ENCODE data around the gene TAB2. TPM values are rescaled to one million over a fixed set of nuclear protein-coding genes. Genes with fewer than 3 reads are reported as not detected.

The TAB2 gene
- total RNA-seq, 1 experiment from 2014 or later = 55.6 TPM

DNA sequence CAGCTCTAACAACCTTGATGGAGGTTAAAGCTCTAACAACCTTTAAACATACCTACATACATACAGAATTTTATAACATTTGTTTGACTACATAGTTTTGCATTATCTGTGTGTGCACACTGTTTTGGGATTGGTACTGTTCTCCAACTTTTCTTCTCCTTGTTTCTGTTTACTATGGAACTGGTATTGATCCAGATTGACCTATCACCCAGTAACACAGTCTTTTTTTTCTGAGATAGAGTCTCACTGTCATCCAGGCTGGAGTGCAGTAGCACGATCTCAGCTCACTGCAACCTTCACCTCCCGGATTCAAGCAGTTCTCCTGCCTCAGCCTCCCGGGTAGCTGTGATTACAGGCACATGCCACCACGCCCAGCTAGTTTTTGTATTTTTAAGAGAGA, 65.9 kb downstream of the TAB2 start (continued):
- TF ChIP-seq SOX15 (CRISPR knock-in tag; IDR thresholded peaks at IDR 0.05) (no peak), ETV6 (CRISPR knock-in tag; IDR thresholded peaks at IDR 0.05) (no peak), TEAD1 (CRISPR knock-in tag; IDR thresholded peaks at IDR 0.05) (no peak), SMAD3 (CRISPR knock-in tag; IDR thresholded peaks at IDR 0.05; ENCODE audit: borderline replicate concordance) (no peak), OVOL2 (CRISPR knock-in tag; IDR thresholded peaks at IDR 0.05; ENCODE audit: borderline replicate concordance) (no peak)

DNA sequence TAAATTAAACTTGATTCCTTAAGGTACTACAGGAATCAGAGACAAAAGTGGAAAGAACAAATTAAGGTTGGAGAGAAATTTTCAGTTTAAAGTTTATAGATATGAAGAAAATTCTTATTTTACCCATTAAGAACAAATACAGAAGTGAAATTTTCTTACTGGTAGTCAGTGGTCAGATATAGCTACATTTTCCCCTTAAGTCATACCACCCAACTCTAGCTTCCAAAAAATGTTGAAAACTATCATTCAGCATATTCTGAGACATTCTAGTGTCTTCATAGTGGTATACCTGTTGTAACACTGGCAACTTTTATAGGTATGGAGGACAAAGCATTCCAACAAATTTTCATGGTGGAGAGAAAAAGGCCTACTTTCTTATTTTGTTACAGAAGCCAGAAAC, 67.0 kb downstream of the TAB2 start:
- TF ChIP-seq ZNF423 (CRISPR knock-in tag; IDR thresholded peaks at IDR 0.05) = no peak
- TF ChIP-seq ELF4 (CRISPR knock-in tag; IDR thresholded peaks at IDR 0.05; ENCODE audit: low read depth) = no peak
- no peak for TF ChIP-seq NR3C1 (CRISPR knock-in tag; conservative IDR thresholded peaks at IDR 0.05; ENCODE audit: low read depth)
- no peak for TF ChIP-seq HMGA2 (CRISPR knock-in tag; IDR thresholded peaks at IDR 0.05)
- TF ChIP-seq MYBL2 (CRISPR knock-in tag; IDR thresholded peaks at IDR 0.05) = no peak
- TF ChIP-seq CREM (CRISPR knock-in tag; IDR thresholded peaks at IDR 0.05) = no peak
- TF ChIP-seq, protein P1, sequence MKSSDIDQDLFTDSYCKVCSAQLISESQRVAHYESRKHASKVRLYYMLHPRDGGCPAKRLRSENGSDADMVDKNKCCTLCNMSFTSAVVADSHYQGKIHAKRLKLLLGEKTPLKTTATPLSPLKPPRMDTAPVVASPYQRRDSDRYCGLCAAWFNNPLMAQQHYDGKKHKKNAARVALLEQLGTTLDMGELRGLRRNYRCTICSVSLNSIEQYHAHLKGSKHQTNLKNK (CRISPR knock-in tag; IDR thresholded peaks at IDR 0.05) = no peak
- no peak for TF ChIP-seq OVOL2 (CRISPR knock-in tag; IDR thresholded peaks at IDR 0.05; ENCODE audit: borderline replicate concordance)
- TF ChIP-seq, protein P2, sequence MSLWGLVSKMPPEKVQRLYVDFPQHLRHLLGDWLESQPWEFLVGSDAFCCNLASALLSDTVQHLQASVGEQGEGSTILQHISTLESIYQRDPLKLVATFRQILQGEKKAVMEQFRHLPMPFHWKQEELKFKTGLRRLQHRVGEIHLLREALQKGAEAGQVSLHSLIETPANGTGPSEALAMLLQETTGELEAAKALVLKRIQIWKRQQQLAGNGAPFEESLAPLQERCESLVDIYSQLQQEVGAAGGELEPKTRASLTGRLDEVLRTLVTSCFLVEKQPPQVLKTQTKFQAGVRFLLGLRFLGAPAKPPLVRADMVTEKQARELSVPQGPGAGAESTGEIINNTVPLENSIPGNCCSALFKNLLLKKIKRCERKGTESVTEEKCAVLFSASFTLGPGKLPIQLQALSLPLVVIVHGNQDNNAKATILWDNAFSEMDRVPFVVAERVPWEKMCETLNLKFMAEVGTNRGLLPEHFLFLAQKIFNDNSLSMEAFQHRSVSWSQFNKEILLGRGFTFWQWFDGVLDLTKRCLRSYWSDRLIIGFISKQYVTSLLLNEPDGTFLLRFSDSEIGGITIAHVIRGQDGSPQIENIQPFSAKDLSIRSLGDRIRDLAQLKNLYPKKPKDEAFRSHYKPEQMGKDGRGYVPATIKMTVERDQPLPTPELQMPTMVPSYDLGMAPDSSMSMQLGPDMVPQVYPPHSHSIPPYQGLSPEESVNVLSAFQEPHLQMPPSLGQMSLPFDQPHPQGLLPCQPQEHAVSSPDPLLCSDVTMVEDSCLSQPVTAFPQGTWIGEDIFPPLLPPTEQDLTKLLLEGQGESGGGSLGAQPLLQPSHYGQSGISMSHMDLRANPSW (CRISPR knock-in tag; conservative IDR thresholded peaks at IDR 0.05; ENCODE audit: low read depth) = no peak
- no peak for TF ChIP-seq SP1 (CRISPR knock-in tag; conservative IDR thresholded peaks at IDR 0.05)
- TF ChIP-seq ZNF416 (CRISPR knock-in tag; IDR thresholded peaks at IDR 0.05) = no peak
- TF ChIP-seq ESRRA (CRISPR knock-in tag; IDR thresholded peaks at IDR 0.05; ENCODE audit: borderline replicate concordance) = no peak
- TF ChIP-seq, protein P3, sequence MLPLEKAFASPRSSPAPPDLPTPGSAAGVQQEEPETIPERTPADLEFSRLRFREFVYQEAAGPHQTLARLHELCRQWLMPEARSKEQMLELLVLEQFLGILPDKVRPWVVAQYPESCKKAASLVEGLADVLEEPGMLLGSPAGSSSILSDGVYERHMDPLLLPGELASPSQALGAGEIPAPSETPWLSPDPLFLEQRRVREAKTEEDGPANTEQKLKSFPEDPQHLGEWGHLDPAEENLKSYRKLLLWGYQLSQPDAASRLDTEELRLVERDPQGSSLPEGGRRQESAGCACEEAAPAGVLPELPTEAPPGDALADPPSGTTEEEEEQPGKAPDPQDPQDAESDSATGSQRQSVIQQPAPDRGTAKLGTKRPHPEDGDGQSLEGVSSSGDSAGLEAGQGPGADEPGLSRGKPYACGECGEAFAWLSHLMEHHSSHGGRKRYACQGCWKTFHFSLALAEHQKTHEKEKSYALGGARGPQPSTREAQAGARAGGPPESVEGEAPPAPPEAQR (CRISPR knock-in tag; IDR thresholded peaks at IDR 0.05) = no peak
- no peak for TF ChIP-seq FOXK1 (CRISPR knock-in tag; IDR thresholded peaks at IDR 0.05)
- H3K4me1 Mint-ChIP-seq = no peaks in the 10 kb centered on the region
- H3K36me3 Mint-ChIP-seq = peaks cover 19% of the 10 kb centered on the region
- no peak for DNase-seq (ENCODE audit: low spot score)
- CTCF ChIA-PET = interaction anchor here (0.6 kb wide), 1 partner anchor 8 kb away, joined by 3 read pairs; no protein-coding TSS in a partner anchor
- H3K9me3 Mint-ChIP-seq = peaks cover 3% of the 10 kb centered on the region
- H3K27me3 Mint-ChIP-seq (ENCODE audit: low read depth) = no peaks in the 10 kb centered on the region
- no peak for ATAC-seq
- POLR2A ChIA-PET = no interaction called here
- H3K27ac Mint-ChIP-seq = no peak overlapping the region
- no peak overlapping the region for H3K4me3 Mint-ChIP-seq

GRCh38 chr6:149385998-149386646, 68.6 kb downstream of the TAB2 start:
- POLR2A ChIA-PET = no interaction called here
- CTCF ChIA-PET = no interaction called here
- Mint-ChIP-seq H3K27me3 (ENCODE audit: low read depth) (no peaks in the 10 kb centered on the region), H3K4me3 (no peak overlapping the region), H3K9me3 (peaks cover 3% of the 10 kb centered on the region), H3K27ac (no peak overlapping the region), H3K4me1 (no peaks in the 10 kb centered on the region), H3K36me3 (peaks cover 14% of the 10 kb centered on the region)
- ATAC-seq = no peak
- no peak for DNase-seq (ENCODE audit: low spot score)
- TF ChIP-seq ZNF396 (CRISPR knock-in tag; IDR thresholded peaks at IDR 0.05; ENCODE audit: borderline replicate concordance) (no peak), GRHL2 (CRISPR knock-in tag; IDR thresholded peaks at IDR 0.05; ENCODE audit: insufficient replicate concordance, severe bottlenecking) (no peak), E2F5 (CRISPR knock-in tag; IDR thresholded peaks at IDR 0.05) (no peak), FOXP1 (CRISPR knock-in tag; IDR thresholded peaks at IDR 0.05; ENCODE audit: borderline replicate concordance) (no peak), EMX1 (CRISPR knock-in tag; IDR thresholded peaks at IDR 0.05) (no peak), ATF3 (CRISPR knock-in tag; conservative IDR thresholded peaks at IDR 0.05) (no peak), E2F1 (CRISPR knock-in tag; IDR thresholded peaks at IDR 0.05) (no peak), FOXK1 (CRISPR knock-in tag; IDR thresholded peaks at IDR 0.05) (no peak)
- TF ChIP-seq, protein P3 (CRISPR knock-in tag; IDR thresholded peaks at IDR 0.05) = no peak

All from WTC11 (cell line).